NCI-H460 (cell line): ENCODE results near the gene MANF. TPM values are rescaled to one million over a fixed set of nuclear protein-coding genes. Genes with fewer than 3 reads are reported as not detected.
A peak's percentile ranks its signal among the peaks of the same experiment; 100 is the strongest.
"Not testable (repeated sequence)": the region's sequence is repeated elsewhere in the genome, so short reads cannot be mapped to it uniquely, and the experiment has no call there.

Experiments
- DNase-seq: peaks from one replicate; pipeline ENCODE4 v3.0.0-alpha.2; 2016; ENCODE audit warnings: low read depth; ENCODE audit errors: extremely low read depth
- total RNA-seq: library from RNA; depleted of rRNA; stranded (reverse); fragments of >200 nt; shearing (Covaris generic); gene quantifications from 2 replicates; pipeline ENCODE4 v1.2.3, GENCODE V29; 2014

Gene MANF
- total RNA-seq, 1 experiment from 2014 or later = 91.2 TPM

DNA sequence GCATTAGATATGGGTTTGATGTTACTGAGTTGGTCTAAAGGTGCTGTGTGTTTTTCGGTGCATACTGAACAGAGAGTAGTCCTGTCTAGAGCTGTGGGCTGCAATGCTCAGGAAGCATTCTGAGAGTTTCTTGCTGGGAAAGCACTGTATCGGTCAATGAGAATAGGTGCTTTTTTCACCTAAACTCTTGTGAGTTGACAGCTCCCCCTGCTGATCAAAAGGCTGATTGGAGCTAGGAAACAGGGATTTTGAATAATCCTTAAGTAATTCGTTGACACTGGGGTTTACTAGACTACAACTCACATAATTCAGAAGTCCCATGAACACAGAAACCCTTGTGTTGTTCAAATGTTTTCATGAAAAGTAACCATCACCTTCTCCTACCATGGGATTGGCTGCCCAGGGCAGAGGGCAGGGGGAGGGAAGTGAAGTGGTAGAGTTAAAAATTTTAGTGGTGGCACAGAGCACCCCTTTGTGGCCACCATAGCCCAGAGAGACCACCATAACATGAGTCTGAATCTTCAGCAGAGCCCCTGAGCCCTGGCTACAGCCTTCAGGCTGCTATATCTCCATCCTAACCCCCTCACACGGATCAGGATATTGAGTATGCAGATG, 13.0 kb upstream of the MANF start:
- peak; percentile 61 for DNase-seq

DNA sequence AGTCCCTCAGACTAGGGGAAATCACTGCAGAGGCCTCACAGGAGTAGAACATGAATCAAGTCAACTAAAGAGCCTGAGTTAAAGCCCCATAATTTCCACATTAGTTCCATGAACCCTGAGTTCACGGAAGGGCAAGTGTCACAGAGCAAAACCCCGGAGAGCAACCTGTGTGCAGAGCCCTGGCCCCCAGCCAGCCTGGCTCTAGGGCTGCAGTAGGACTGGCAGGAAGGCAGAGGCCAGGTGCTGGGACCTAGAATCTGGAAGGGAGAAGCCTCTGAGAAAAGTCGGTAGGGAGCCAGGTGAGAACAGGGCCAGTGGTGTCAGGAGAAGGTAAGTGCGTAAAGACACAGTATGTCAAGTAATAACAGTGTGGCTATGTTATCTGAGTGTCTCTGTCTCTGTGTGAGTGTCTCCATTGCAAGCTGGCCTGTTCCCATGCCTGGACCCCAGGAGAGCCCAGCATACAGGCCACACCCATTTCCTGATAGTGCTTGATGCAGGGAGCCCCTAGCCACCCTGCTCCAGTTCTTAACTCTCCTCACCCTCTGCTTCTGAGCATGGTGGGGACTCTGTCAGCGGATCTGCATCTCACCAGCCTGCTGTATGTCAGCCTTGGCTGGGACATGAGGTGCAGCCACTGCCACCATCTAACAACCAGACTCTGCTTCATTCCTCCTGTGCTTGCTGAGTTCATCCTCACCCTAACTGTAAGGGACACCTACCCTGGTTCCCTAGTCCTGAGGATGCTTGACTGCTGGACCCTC, 11.3 kb upstream of the MANF start:
- DNase-seq = no peak

DNA sequence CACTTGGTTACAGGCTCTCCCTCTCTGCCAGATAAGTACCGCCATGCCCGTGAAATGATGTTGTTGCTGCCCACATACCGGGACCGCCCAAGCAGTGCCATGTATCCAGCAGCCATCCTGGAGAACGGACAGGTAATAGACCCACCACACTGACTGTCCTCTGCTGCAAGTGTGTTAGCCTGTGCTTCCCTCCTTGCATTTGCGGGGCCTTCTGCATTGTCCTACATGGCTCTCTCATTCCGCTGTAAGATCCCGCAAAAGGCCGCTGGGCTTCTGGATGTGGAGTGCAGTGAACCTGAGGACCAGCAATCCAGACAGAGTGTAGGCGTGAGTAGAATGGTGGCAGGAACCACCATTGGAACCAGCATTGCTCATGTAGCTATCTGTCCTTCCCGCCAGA, 10.6 kb upstream of the MANF start:
- no peak for DNase-seq

DNA sequence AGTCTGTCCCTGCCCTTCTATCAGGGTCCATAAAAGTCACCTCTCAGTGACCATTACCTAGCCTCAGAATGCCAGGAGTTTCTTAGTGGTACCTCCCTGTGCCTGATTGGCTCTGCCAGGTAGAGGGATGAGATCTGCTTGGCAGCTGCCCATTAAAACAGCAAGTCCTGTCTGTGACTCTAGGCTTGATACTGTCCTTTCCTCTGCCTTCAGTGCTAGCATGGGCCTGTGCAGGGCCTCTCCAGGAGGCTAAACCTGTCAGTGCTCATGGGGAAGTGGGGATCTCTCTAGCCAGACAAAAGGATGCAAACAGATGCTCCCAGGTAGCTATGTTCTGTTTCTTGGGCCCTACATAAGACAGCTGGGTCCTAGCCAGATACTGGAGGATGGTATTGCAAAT, 10.0 kb upstream of the MANF start:
- DNase-seq = no peak

DNA sequence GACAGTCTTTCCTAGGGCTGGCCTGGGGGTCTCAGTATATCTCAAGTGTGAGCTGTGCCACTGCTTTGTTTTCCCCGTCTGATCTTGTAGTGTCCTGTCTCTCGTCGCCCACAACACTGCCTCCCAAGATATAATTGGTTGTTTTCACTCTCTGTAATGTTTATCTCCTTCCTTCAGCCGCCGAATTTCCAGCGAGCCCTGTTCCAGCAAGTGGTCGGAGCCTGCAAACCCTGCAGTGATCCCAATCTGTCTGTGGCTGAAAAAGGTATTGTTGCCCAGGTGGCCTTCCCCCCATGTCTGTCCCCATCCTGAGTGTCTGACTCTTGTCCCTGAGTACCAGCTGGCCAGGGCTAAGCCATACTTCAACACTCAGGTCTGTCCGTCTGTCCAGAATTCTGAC, 9.5 kb upstream of the MANF start:
- DNase-seq = no peak

DNA sequence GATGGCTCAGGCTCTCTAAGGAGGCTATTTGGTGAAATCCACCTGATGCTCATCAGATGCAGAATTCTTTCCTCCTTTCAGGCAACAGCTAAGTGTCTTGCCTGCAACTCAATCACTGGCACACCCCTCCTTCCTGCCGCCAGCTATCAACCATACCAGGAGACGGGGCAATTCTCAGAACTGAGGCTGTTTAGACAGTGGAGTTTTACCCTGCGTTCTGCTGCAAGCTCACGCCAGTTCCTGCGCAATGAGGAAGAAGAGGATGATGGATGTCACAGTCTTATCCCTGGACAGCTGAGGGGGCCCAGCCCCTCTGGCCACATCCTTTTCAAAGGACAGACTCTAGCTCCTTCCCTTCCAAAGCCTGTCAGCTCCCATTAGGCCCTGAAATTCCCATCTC, 7.0 kb upstream of the MANF start:
- no peak for DNase-seq

DNA sequence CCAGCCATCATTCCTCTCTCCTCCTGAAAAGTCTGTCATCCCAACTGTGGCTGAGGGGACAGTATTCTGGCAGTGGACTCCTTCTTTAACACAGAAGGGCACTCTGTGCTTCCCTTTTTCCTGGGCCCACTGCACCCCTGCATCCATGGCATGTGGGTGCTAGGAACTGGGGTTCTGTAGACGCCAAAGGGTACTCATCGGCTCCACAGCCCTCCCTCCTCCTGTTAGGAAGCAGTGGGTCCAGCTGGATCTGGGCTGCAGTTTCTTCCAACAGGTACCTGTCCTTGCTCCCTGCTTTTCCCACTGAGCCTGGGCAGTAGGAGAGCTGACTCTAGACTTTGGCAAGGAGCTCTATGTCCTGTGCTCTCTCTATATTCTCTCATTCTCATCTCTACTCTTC, 6.4 kb upstream of the MANF start:
- DNase-seq = no peak

DNA sequence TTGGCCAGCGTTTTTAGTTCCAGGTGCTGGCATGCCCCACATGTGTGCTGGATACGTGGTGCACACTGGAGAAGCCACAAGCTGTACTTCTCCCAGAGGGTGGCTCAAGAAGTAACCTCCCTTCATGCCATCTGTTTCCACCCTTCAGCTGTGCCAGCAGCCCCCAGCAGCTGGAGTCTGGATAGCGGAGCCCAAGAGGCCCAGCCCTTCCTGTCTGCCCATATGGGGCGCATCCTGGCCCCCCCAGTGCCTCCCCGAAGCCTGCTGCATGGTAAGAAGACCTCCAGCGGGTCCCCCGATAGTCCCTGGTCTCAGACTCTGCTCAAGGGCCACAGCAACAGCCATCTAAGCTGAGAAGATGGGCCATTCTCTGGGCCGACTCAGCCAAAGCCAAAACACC, 5.8 kb upstream of the MANF start:
- DNase-seq = no peak

DNA sequence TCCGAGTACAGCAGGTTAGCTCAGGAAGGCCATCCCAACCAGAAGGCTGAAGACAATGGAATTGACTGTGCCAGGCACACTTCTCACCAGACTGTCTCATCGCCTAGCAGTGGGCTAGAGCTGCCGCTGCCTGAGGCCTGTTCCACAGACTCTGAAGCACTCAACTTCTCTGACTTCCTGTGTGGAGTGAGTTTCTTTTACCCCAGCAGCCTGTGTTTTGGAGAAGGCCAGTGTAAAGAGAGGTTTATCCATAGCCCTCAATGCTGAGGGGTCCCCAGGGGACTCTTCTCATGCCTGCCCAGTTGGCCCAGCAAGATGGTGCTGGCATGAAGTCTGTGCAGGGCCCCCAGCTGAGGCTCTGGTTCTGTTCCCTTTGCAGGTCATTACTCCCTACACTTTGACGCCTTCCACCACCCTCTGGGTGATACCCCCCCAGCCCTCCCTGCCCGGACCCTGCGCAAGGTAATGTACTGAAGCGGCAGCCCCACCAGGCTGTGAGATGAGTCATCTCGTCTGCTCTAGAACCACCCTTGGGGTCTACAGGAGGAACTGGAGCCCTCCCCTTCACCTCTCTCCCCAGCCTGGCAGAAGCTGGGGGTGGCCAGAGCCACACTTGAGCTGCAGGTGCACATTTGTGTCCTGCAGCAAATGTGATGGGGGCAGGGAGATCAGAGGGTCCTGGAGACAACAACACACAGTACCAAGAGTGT, 5.2 kb upstream of the MANF start:
- DNase-seq = no peak

DNA sequence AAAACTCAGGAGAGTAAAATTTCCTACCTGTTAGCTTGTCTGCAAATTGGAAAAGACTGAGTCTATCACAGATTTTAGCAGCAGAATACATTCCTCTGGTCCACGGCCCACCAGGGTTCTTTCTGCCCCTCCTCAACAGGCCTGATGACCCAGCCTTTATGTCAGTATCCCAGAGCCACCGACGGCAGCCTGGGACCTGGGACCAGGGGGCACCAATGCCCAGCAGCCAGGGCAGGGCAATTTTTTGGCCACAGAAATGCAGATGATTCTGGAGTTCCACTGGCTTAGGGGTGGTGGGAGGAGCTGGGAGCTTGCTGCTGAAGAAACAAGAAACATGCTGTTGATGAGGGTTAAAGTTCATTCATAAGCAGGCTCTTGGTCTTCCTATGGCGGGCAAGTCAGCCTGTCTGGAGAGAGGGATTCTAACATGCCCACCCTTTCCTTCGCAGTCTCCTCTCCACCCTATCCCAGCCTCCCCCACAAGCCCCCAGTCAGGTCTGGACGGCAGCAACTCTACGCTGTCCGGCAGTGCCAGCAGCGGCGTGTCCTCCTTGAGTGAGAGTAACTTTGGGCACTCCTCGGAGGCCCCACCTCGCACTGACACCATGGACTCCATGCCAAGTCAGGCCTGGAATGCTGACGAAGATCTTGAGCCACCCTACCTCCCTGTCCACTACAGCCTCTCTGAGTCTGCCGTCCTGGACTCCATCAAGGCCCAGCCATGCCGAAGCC, 4.3 kb upstream of the MANF start:
- DNase-seq = no peak

DNA sequence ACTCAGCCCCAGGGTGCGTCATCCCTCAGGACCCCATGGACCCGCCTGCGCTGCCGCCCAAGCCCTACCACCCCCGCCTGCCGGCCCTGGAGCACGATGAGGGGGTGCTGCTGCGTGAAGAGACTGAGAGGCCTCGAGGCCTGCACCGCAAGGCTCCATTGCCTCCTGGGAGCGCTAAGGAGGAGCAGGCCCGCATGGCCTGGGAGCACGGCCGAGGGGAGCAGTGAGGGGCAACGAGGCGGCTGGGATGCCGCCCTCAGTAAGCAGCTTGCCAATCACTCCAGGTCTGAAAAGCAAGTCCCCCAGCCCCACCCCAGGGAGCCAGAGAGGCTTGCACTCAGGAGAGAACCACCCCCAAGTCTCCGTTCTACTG, 3.8 kb upstream of the MANF start:
- no peak for DNase-seq

DNA sequence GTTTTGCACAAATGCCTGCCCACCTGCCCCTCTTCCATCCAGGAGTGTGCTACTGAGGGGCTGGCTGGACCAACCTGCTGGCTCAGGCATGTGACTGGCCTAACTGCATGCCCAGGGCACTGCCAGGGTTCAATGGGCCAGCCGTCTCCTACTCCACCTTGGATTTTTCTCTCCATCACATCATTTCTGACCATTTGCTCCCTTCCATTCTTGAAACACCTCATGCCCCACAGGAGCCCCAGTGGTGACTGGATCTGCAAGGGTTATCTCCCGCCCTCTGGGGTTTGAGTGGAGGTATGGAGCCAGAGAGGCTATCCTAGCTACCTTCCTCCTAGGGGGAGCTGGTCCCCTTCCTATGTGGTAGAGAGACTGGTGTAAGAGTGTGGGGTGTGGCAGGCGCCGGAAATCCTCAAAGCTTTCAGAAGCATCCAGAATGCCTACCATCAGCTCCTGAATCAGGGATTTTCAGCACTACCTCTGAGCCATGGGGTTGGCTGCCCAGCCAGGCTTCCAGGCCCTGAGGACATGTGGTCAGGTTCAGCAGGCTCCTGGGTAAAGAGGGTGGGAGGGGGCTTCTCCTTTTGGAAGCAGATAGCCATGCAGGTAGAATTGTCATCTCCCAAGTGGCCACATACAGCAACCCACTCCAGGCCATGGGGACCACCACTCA, 2.9 kb upstream of the MANF start:
- no peak for DNase-seq

DNA sequence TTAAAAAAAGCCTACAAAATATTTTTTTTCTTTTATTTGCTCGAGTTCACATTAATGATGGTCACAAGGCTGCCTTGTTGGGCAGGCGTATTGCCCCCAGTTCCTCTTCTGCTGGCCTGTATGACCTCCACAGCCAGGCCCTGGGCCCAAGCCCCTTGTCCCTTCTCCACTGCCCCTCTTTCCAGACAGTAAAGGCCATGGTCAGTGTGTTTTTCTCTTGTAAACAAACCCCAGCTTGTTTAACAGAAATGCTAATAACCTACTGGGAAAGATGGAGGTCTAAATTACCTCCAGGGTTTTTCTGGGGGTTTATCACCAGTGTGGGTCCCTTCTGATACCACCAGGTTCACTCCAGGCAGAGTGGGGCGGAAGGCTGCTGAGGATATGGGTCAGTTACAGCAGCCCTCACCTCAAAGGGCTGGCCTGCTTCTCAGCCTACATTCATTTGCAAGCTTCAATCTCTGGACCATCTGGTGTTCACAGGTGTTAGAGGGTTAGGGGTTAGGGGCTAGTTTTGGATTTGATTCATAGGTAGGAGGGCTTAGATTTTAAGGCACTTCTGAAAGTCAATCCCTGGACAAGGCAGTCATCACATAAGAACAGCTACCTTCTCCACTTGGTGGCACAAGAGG, 2.0 kb upstream of the MANF start:
- no peak for DNase-seq

DNA sequence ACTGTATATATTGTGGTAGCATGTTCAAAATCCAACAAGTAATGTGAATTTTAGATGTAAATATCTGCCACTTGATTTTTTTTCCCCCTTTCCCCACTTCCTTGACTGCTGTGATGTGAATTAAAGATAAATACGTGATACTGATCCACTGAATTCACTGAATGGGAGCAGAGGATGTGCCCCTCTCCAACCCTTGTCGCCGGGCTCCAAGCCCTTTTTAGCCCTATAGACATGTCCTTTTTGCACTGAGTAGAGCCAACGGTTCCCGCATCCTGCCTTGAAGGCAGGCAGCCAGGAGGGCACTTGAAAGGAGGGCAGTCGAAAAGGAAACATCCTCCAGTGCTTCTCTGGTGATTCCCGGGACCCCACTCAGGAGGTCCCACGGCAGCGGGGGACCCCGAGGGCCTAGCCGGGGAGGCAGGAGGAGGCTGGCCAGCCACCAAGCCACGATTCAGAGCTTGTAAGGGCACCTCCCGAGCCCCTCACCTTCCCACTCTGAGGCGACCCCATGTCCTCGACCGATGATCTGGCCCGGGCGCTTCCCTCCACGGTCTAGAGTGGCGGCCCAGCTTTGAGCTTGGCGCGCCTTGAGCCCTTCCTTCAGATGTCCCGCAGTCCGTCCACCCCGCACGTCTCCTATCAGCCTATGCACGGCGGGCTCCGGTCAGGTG, 901 bp upstream of the MANF start:
- DNase-seq = no peak

DNA sequence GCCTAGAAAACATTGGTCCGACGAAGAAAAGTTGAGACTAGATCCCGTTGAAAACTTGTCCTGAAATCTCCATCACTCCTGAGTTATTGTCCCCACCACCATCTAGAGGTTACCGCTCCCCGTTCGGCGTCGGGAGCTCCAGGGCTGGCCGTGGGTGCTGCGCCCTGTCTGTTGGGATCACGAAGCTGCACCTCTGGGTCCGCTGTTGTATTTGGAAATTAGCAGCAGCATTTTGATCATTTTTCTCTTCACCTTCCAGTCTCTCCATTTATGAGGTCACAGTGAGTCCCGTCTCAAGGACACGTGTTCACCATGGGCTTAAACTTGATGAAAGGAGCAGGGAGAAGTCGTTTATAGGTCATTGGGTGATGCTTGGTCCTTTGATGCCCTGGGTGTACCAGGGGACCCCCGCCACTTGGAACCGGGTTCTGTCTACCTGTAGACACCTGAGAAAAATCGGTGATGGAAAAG, 565 bp downstream of the MANF start:
- DNase-seq = no peak

DNA sequence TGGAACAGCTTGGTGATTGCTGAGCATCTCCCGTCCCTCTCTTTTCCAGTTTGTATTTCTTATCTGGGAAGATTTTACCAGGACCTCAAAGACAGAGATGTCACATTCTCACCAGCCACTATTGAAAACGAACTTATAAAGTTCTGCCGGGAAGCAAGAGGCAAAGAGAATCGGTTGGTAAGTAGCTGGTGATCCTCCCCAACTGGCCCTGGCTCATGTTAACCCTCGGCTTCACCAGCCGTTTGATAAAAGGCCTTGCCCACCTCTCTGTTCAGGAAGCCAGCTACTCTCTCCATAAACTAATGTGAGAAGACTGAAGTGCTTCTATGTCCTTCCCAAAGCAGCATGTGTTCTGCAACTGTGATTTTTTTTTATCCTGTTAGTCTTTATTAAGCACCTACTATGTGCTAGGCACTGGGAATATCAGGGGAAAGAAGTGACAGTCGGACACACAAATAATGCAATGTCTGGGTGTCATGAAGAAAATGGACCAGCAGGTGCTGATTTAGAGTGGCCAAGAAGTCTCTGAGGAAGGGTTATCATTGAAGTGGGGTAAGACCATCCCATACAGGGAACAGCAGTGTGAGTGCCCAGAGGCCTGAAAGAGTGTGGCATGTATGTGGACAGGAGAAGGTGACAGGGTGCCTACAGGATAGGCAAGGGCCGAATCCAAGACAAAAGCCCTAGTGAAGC, 1.2 kb downstream of the MANF start:
- no peak for DNase-seq

DNA sequence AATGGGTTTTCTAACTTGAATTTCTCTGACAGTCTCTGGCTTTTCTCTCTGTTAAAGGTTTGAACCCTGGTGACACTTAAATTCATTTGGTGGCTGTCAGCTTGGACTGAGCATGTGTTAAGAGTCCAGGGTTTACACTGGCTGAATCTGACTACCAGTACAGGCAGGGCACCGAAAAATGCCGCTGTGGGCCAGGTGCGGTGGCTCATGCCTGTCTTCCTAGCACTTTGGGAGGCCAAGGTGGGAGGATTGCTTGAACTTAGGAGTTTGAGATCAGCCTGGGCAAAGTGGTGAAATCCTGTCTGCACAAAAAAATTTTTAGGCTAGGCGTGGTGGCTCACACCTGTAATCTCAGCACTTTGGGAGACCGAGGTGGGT, 1.8 kb downstream of the MANF start:
- no peak for DNase-seq

DNA sequence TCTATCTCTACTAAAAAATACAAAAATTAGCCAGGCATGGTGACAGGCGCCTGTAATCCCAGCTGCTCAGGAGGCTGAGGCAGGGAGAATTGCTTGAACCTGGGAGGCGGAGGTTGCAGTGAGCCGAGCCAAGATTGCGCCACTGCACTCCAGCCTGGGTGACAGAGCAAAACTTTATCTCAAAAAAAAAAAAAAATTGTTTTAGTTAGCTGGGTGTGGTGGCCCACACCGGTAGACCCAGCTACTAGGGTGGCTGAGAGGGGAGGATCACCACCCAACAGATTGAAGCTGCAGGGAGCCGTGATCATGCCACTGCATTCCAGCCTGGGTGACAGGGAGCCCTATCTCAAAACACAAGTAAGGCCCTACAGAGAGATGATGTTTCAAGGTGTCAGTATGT, 2.2 kb downstream of the MANF start:
- DNase-seq = not testable (repeated sequence)
